HepG2 (cell line): ENCODE measurements around the gene FAM20C. TPM values are rescaled to one million over a fixed set of nuclear protein-coding genes. Genes with fewer than 3 reads are reported as not detected.

Source experiments
- DZIP1 ChIP-seq: sonication (generic); formaldehyde crosslinking; IDR thresholded peaks from 2 replicates; pipeline ENCODE4 v1.5.0; 2020; ENCODE audit warnings: mild to moderate bottlenecking, missing genetic modification reagents
- ELK4 ChIP-seq: sonication (generic); formaldehyde crosslinking; IDR thresholded peaks from 2 replicates; pipeline ENCODE4 v1.9.0; 2021; ENCODE audit warnings: missing genetic modification reagents, borderline replicate concordance
- HIVEP1 ChIP-seq: sonication (generic); formaldehyde crosslinking; IDR thresholded peaks from 2 replicates; pipeline ENCODE4 v1.4.0; 2020; ENCODE audit warnings: mild to moderate bottlenecking, missing genetic modification reagents
- HMG20B ChIP-seq: conservative IDR thresholded peaks from 2 replicates; pipeline ENCODE4 v1.6.1; 2016; ENCODE audit warnings: missing genetic modification reagents, missing compliant biosample characterization
- HMGXB4 ChIP-seq, 2 experiments: sonication (generic) in 1 of 2; formaldehyde crosslinking in 1 of 2; IDR thresholded peaks; 2 replicates each; pipeline versions ENCODE4 v1.4.0 to v1.6.1; 2018 to 2020; ENCODE audit warnings: missing genetic modification reagents in 2 of 2, borderline replicate concordance in 1 of 2, low read depth in 1 of 2, mild to moderate bottlenecking in 1 of 2, missing biosample characterization in 1 of 2
- HOMEZ ChIP-seq: IDR thresholded peaks from 2 replicates; pipeline ENCODE4 v1.6.1; 2016; ENCODE audit warnings: low read depth
- IKZF1 ChIP-seq: fragments of 450-650 bp; IDR thresholded peaks from 2 replicates; pipeline ENCODE4 v1.7.1; 2016
- SAP130 ChIP-seq: IDR thresholded peaks from 2 replicates; pipeline ENCODE4 v1.6.1; 2016; ENCODE audit warnings: low read depth
- TFAP4 ChIP-seq: sonication (generic); IDR thresholded peaks from 2 replicates; pipeline ENCODE4 v1.6.1; 2016; ENCODE audit warnings: low read depth, borderline replicate concordance
- TFE3 ChIP-seq: IDR thresholded peaks from 2 replicates; pipeline ENCODE4 v1.6.1; 2016
- ZMYM2 ChIP-seq: sonication (generic); formaldehyde crosslinking; IDR thresholded peaks from 2 replicates; pipeline ENCODE4 v1.8.0; 2022; ENCODE audit warnings: mild to moderate bottlenecking, missing genetic modification reagents
- ZNF567 ChIP-seq: sonication (generic); formaldehyde crosslinking; IDR thresholded peaks from 2 replicates; pipeline ENCODE4 v1.8.1; 2023; ENCODE audit warnings: mild to moderate bottlenecking, missing genetic modification reagents, borderline replicate concordance
- ZNF691 ChIP-seq: sonication (generic); formaldehyde crosslinking; IDR thresholded peaks from 2 replicates; pipeline ENCODE4 v1.4.0; 2020; ENCODE audit warnings: missing genetic modification reagents, low read depth, mild to moderate bottlenecking, borderline replicate concordance
- ZNF709 ChIP-seq: sonication (generic); formaldehyde crosslinking; IDR thresholded peaks from 2 replicates; pipeline ENCODE4 v1.5.0; 2020; ENCODE audit warnings: mild to moderate bottlenecking, missing genetic modification reagents
- ZNF772 ChIP-seq: sonication (generic); formaldehyde crosslinking; IDR thresholded peaks from 2 replicates; pipeline ENCODE4 v1.5.0; 2020; ENCODE audit warnings: mild to moderate bottlenecking, missing genetic modification reagents
- polyA plus RNA-seq, 8 experiments: library from polyadenylated mRNA; depleted of rRNA in 3 of 8; stranded (reverse) in 7 of 8; unstranded in 1 of 8; fragments of >200 nt; fragmentation: Illumina TruSeq in 4 of 8; extraction: Trizol in 4 of 8; gene quantifications; 2 replicates each; pipeline versions ENCODE4 v1.2.1 to v1.2.3, GENCODE V29; 2011 to 2016; ENCODE audit warnings: low read depth in 4 of 8, missing spikeins in 1 of 8, mixed read lengths in 1 of 8; ENCODE audit not compliant: insufficient read depth in 1 of 8
- total RNA-seq, 5 experiments: library from RNA; depleted of rRNA; stranded (reverse); fragments of >200 nt; fragmentation: Illumina TruSeq; extraction: Trizol; gene quantifications; 2 replicates each; pipeline ENCODE4 v1.2.3, GENCODE V29; 2016; ENCODE audit warnings: low read depth in 1 of 5

FAM20C gene
- total and polyA plus RNA-seq, 2 of the 13 experiments (the other 11 are each of a cell fraction or from before 2014, with no cell fraction given): 11.9 to 19.9 TPM

GRCh38 chr7:234708-235553 lies 42.6 kb downstream of the FAM20C start (continued):
- TF ChIP-seq HMGXB4 (CRISPR knock-in tag; IDR thresholded peaks at IDR 0.05; ENCODE audit: borderline replicate concordance in 1 of 2, low read depth in 1 of 2) (peak in 1 of 2 experiments; percentile 63; a peak in 1 of 4 replicates), DZIP1 (CRISPR knock-in tag) (no peak), TFAP4 (peak; percentile 79; the same call in 1 of the 2 replicates), ZMYM2 (CRISPR knock-in tag) (no peak), TFE3 (CRISPR knock-in tag) (peak; percentile 90), IKZF1 (no peak), HMG20B (0 out of 2 replicates have a peak, but pooled peaks have one; percentile 16), HIVEP1 (CRISPR knock-in tag) (peak; percentile 67), ZNF567 (CRISPR knock-in tag) (no peak), ZNF772 (CRISPR knock-in tag) (peak; percentile 71; the same call in 1 of the 2 replicates), HOMEZ (CRISPR knock-in tag) (0 out of 2 replicates have a peak, but pooled peaks have one; percentile 34), ELK4 (CRISPR knock-in tag) (no peak), SAP130 (peak; percentile 96), ZNF709 (CRISPR knock-in tag) (peak; percentile 74; the same call in 1 of the 2 replicates), ZNF691 (CRISPR knock-in tag) (no peak)
